Activated gamma-delta T cell (primary cell): ENCODE measurements around the gene SDK1.
A peak's percentile ranks its signal among the peaks of the same experiment; 100 is the strongest.

Source experiments
- DNase-seq: peaks from one replicate; lab custom pipeline; 2025; lab: John Stamatoyannopoulos, UW
- total RNA-seq, 2 donors: gene quantifications; one replicate each; lab custom pipeline; 2026; lab: John Stamatoyannopoulos, UW

The SDK1 gene, protein sequence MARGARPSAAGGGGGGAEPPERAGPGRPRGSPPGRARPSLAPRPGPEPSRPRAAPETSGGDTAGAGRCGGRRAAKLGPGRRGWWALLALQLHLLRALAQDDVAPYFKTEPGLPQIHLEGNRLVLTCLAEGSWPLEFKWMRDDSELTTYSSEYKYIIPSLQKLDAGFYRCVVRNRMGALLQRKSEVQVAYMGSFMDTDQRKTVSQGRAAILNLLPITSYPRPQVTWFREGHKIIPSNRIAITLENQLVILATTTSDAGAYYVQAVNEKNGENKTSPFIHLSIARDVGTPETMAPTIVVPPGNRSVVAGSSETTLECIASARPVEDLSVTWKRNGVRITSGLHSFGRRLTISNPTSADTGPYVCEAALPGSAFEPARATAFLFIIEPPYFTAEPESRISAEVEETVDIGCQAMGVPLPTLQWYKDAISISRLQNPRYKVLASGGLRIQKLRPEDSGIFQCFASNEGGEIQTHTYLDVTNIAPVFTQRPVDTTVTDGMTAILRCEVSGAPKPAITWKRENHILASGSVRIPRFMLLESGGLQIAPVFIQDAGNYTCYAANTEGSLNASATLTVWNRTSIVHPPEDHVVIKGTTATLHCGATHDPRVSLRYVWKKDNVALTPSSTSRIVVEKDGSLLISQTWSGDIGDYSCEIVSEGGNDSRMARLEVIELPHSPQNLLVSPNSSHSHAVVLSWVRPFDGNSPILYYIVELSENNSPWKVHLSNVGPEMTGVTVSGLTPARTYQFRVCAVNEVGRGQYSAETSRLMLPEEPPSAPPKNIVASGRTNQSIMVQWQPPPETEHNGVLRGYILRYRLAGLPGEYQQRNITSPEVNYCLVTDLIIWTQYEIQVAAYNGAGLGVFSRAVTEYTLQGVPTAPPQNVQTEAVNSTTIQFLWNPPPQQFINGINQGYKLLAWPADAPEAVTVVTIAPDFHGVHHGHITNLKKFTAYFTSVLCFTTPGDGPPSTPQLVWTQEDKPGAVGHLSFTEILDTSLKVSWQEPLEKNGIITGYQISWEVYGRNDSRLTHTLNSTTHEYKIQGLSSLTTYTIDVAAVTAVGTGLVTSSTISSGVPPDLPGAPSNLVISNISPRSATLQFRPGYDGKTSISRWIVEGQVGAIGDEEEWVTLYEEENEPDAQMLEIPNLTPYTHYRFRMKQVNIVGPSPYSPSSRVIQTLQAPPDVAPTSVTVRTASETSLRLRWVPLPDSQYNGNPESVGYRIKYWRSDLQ (N-terminal part only)
- 0 to 0.57 reads per million in 2 donors for total RNA-seq

DNA sequence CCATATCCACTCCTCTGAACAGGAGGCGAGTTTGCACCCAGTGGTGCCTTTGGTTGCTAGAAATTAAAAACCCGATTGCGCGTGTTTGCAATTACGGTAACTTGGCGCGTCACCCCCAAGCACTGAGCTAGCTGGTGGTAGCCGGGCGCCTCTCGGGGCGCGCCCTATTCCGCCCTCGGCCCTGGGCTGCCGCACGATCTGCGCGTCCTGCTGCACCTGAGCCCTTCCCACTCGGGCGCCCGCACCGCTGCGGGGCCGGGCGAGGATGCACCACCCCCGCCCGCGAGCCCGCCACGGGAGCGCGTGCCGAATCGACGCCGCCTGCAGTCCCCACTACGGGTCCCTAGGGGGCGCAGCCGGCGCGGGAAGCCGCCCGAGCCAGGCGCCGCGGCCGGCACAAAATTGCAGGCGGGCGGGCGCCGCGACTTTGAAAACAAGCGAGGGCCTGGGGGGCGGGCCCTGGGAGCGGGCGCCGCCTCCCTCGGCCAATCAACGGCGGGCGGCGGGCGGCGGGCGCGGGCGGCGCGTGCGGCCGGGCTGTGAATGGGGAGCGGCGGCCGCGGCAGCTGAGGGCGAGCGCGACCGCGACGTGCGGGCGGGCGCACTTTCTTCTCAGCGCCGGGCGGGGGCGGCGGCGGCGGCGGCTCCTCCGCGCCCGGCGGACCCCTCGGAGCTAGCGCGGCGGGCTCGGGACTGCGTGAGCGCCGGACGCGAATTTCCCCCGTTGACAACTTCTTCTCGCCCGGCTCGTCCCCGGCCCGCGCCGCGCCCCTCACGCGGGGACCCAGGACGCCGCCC lies at the start of gene SDK1:
TSS of gene SDK1 (plus strand) at position 602 of the 798 bp plus-strand sequence. CDS start 335 bp downstream, outside the sequence.
- peak; percentile 85 for DNase-seq

DNA sequence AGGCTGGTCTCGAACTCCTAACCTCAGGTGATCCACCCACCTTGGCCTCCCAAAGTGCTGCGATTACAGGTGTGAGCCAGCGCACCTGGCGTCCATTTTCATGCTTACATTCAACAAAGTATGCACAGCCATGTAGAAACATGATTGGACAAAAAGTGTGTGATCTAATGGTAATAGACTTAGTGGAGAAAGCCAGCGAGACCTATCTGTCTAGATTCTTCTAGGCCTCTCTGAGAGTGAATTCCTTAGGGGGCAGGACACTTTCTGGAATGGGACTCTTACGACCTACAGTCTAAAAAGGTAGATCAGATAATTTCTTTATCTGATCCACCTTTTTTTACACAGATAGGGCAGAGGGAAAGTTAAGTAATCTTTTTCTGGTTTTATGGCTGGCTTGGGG lies 46.3 kb upstream of the SDK1 start:
- DNase-seq, result no peak

DNA sequence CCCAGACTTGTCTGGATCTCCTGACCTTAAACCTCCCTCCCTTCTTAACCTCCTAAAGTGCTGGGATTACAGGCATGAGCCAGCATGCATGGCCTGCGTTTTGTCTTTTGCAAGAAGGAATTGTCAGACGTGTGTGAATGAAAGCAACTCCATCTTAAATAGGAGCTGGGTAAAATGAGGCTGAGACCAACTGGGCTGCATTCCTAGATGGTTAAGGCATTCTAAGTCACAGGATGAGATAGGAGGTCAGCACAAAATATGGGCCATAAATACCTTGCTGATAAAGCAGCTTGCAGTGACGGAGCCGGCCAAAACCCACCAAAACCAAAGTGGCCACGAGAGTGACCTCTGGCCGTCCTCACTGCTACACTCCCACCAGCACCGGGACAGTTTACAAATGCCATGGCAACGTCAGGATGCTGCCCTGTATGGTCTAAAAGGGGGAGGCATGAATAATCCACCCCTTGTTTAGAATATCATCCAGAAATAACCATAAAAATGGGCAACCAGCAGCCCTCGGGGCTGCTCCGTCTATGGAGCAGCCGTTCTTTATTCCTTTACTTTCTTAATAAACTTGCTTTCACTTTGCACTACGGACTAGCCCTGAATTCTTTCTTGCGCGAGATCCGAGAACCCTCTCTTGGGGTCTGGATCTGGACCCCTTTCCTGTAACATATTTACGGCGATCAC lies 41.2 kb upstream of the SDK1 start:
- DNase-seq, result no peak

DNA sequence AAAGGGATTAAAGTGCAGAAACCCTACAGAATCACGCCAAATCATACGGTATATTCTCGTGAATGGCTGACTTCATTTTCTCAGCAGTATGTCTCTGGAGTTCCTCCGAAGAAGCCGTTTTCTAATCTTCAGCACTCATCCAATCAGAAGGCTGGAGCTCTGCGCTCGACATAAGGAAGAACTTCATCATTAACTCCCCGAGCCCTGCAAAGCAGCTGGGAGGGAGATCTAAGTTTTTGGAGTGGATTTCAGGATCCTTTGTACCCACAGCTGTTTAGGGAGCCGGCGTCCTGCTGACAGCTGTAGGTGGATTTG lies 40.7 kb upstream of the SDK1 start:
- DNase-seq, result no peak

DNA sequence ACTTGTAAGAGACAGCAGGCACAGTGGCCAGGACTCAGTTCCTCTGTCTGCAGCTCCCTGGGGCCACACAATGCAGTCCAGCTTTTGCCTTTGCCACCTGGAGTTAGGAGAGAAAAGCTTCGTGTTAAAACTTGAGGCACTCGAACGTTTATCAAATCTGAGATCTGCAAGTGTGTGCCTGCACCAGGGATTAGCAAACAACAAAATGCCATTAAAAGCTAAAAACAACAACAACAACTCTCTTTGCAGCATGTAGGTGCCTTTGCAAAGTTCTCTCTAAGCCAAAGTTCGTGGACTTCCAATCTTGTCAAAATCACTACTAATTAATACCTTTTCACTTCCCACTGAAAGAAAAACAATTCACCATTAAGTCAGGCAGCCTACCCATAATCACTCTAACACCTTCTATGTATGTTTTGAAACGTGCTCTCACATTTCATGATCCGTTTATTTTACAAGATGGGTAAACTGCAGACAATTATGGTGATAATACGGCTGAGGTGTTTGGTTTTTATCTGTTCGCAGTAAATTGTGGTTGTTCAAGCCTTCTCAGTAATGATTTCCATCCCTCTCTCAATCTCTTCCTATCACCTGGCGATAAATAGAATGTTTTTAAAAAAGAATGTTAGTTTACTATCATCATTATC lies 36.2 kb upstream of the SDK1 start:
- no peak for DNase-seq

DNA sequence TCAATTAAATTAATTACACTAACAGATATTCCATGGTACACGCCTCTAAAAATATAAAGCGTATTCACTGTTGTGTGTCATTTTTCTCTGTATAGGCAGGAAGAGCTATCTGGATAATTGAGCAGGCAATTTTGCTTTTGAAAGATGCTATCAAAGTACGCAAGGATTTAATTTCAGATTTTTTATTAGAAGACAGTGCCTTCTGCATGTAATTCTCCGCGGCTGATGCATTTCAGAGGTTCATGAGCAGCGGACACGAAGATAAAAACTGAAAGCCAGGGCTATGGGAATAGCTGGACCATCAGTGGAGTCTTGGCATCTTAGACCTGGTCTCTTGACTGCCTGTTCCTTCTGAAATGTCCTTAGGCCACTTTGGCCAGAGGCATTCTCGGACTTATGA lies 35.7 kb upstream of the SDK1 start:
- DNase-seq, result no peak

DNA sequence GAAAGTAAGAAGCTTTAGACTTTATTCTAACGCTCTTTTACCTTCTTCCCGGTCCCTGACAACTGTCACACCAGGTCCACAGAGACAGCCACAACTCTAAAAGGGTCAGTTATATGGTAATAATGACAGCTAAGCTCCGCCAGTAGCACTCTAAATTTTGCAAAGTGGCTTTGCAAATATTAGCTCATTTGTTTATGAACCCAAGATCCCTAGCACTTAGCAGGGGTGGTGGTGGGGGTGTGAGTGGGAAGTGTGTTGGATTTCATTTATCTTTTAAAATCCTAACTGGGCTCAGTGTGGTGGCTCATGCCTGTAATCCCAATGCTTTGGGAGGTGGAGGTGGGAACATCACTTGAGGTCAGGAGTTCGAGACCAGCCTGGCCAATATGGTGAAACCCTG lies 34.8 kb upstream of the SDK1 start:
- DNase-seq, result no peak

DNA sequence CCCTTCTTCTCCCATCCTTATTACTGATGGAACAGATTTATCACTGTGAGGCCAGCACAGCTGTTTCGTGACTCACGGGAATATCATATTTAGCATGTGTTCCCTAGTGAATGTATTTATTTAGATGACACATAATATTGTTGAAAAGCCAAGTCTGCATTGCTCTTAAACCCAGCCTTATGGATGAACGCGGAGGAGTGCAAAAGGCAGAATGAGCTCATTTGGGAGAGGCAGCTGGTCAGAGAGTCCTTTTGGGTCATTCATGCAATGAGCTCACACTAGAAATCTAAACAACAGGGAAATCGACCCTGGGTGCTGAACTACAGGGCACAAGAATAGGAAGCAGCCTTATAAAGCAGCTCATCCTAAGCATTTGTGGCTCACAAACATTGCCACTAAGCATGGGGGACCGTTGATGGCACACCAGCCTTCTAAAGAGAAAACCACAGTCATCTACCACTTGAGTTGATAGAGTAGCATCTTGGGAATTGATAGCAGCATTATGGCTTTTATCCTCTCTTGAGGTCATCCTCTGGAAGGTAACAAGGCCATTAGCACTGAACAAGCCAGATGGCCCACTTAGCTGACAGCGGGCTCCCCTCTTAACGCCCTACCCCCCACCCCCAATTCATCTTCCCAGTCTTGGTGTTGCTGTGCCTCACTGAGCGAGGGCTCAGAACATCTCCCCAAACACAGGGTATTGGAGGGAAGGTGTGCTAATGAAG lies 32.9 kb upstream of the SDK1 start:
- no peak for DNase-seq

DNA sequence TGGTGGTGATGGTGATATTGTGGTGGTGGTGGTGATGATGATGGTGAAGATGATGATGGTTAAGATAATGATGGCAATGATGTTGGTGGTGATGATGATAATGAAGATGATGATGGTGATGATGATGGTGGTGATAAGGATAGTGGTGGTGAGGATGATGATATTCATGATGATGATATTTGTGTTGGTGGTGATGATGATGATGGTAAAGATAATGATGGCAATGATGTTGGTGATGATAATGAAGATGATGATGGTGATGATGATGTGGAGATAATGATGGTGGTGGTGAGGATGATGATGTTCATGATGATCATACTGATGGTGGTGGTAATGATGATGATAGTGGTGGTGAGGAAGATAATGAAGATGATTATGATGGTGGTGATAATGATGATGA lies 30.7 kb upstream of the SDK1 start:
- DNase-seq, result no peak

DNA sequence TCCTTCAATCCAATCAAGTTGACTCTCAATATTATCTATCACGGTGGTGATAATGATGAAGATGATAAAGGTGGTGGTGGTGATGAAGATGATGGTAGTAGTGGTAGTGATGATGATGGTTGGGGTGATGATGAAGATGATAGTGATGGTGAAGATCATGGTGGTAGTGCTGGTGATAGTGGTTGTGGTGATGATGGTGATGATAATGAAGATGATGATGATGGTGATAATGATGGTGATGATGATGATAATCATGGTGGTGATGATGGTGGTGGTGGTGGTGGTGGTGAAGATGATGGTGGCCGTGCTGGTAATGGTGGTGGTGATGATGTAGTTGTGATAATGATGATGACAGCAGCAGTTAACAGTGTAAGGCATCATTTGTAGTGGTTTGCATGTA lies 29.8 kb upstream of the SDK1 start:
- no peak for DNase-seq

DNA sequence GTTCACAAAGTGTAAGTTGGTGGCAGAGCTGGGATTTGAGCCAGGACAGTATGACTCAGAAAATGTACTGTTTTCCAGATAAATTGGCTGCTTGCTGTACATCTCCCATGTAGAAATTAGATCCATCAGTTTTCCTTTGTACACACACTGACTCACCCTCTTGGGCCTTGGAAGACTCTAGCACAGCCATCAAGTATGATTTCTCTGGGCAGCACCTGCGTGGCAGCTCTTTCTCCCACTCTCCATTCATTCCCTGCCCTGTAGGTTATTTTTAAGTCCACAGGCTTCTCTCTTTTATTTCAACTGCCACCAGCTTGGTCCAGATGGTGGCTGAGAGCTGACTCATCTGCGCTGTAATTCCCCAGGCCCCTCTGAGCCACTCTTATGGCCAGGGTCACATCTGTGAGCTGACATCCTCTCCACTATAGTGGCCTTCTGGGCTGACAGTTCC lies 28.3 kb upstream of the SDK1 start:
- DNase-seq, result no peak

DNA sequence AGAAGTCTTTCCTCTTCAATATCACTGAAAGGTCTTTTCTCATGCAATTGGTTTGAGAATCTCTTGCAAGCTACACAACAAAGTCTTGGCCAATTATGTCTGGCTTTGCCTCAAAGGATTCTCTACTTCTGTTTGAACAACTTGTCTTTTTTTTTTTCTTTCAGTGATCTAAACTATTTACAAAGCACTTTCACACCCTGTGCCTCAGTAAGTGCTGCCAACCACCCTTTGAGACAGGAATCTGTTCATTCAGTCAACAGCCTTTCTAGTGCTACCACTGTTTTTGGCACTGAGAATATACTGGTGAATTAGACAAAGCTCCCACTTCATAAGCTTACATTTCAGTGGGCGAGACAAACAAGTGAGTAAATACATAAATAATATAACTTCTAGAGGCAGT lies 26.9 kb upstream of the SDK1 start:
- DNase-seq, result no peak

DNA sequence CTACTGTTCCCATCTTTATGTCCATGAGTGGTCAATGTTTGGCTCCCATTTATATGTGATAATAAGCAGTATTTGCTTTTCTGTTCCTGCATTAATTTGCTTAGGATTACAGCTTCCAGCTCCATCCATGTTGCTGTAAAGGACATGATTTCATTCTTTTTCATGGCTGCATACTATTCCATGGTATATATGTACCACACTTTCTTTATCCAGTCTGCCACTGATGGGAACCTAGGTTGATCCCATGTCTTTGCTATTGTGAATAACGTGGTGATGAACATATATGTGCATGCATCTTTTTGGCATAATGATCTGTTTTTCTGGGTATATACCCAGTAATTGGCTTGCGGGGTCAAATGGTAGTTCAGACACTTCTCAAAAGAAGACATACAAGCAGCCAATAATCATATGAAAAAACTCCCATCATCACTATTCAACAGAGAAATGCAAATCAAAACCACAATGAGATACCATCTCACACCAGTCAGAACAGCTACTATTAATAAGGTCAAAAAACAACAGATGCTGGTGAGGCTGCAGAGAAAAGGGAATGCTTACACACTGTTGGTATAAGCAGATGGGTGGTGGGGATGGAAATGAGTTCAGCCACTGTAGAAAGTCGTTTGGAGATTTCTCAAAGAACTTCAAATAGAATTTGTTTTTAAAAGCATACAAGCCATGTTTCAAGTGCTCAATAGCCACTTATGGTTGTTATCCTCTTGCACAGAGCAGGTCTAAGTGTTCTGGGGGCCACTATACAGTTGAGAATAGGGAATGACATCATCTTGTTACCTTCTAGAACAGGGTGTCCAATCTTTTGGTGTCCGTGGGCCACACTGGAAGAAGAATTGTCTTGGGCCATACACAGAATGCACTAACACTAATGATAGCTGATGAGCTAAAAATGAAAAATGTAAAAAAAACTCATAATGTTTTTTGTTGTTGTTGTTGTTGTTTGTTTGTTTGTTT lies 23.2 kb upstream of the SDK1 start:
- no peak for DNase-seq

DNA sequence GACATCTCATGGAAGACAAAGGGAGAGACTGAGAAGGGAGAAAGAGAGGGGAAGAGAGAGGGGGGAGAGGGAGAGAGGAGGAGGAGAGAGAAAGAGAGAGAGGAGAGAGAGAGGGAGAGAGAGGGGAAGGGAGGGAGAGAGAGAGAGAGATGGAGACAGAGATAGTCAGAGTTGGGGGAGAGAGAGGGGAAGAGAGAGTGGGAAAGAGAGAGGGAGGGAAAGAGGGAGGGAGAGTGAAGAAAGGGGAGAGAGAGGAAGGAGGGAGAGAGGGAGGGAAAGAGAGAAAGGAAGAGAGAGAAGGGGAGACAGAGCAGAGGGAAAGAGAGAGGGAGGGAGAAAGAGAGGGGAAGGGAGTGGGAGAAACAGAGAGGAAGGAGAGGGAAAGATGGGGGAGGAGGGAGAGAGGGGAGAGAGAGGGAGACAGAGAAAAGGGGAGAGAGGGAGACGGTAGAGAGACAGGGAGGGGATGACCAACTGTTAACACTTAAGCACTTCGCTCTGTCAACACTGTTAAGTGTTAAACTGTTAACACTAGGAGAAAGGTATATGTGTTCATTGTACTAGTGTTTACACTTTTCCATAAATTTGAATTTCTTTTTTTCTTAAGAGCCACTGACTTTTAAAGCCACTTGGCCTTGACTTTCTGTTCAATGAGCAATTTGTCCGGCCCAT lies 21.8 kb upstream of the SDK1 start:
- no peak for DNase-seq

DNA sequence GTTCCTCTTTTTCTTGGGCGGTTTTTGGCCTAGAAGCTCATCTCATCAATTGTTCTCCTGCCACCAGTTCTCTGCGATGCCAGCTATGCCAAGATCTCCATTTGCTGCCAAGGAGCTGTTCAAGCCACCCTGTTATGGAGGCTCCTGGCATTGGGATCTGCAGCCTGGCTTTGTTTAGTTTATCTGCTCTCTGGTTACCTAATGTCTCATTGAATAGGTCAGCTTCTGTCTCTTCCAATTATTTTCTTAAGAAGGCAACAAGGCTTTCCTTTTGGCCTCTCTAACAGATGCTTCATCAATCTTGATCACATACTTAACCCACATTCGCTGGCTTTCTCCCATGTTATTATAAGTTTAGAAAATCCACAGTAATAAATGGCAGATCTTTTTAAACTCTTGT lies 20.6 kb upstream of the SDK1 start:
- DNase-seq, result no peak

DNA sequence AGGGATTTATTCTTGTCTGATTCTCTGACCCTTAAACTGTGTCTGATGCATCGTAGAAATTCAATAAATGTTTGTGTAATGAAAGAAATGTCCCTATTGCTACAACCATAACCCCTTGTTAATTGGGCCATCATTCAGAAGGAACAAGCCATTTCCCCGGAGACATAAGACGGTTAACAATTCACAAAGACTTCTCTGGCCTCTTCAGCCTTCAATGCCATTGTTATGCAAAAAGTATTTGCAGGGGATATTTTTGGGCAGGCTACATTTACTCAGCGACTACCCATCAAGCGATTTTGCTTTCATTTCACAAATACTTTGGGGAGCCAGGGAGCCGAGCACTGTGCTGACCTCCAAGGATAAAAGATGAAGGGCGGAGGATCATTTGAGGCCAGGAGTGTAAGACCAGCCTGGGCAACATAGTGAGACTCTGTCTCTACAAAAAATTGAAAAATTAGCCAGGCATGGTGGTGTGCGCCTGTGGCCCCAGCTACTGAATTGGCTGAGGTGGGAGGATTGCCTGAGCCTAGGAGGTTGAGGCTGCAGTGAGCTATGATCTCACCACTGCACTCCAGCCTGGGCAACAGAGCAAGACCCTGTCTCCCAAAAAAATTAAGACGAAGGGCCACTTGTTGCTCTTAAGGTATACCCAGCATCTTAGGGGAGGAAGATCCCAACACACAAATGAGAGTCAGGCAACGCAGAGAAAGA lies 20.0 kb upstream of the SDK1 start:
- DNase-seq, result no peak

DNA sequence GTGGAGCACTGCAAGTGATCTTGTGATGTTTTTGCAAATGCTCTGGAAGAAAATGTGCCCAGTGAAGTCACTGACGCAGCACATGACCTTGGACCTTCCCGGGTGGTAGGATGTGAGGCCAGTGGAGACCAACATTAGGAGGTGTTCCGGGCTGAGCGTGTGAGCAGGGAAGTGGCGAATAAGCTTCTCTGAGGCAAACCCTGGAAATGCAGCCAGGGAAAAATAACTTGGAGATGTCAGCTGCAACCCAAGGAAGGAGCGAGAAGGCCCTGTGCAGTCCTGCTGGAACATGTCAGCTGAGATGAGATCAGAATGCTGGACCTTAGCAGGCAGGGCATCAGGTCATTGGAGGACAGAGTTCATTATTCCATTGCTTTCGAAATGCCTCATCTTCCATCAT lies 18.6 kb upstream of the SDK1 start:
- no peak for DNase-seq
